Natural killer cell treated with Interleukin-12 subunit alpha and Interleukin-12 subunit beta and Interleukin-15 and Interleukin-18, amount 100 ng/mL, for 72 hours (primary cell): ENCODE data around the gene SGMS1. TPM values are rescaled to one million over a fixed set of nuclear protein-coding genes. Genes with fewer than 3 reads are reported as not detected.
"Not testable (repeated sequence)": the region's sequence is repeated elsewhere in the genome, so short reads cannot be mapped to it uniquely, and the experiment has no call there.

Experiments used
- ATAC-seq, 2 donors: fragments of 150-1000 bp; cut with Tn5 transposase in 1 of 2; sonication (Bioruptor Pico), chemical (Tn5 transposase) in 1 of 2; 2 replicates each; pipeline ENCODE4 v1.10.0; 2021
- DNase-seq: peaks from one replicate; pipeline ENCODE4 v3.0.0; 2022; ENCODE audit warnings: low spot score
- H3K27ac Mint-ChIP-seq, 2 donors: 1 replicate in 1 of 2; 2 replicates in 1 of 2; pipeline ENCODE4 v1.8.0; 2022; ENCODE audit warnings: mixed read lengths in 2 of 2, mild to moderate bottlenecking in 1 of 2, moderate library complexity in 1 of 2
- H3K27me3 Mint-ChIP-seq, 2 donors: 1 replicate in 1 of 2; 2 replicates in 1 of 2; pipeline ENCODE4 v1.8.0; 2022; ENCODE audit warnings: mixed read lengths in 2 of 2
- H3K36me3 Mint-ChIP-seq: one replicate; pipeline ENCODE4 v1.8.0; 2022; ENCODE audit warnings: mixed read lengths
- H3K4me1 Mint-ChIP-seq, 2 donors: 1 replicate in 1 of 2; 2 replicates in 1 of 2; pipeline ENCODE4 v1.8.0; 2022; ENCODE audit warnings: low read depth in 2 of 2, mixed read lengths in 2 of 2, mild to moderate bottlenecking in 1 of 2
- H3K4me3 Mint-ChIP-seq: one replicate; pipeline ENCODE4 v1.8.0; 2022; ENCODE audit warnings: mixed read lengths
- H3K9me3 Mint-ChIP-seq: 2 replicates; pipeline ENCODE4 v1.8.0; 2022; ENCODE audit warnings: mixed read lengths
- total RNA-seq, 2 donors: library from RNA; stranded (reverse); gene quantifications; one replicate each; pipeline ENCODE4 v1.2.3, GENCODE V29; 2022

The SGMS1 gene
- total RNA-seq, 2 donors from 2014 or later, result 31.6 to 49.0 TPM

- Mint-ChIP-seq H3K4me3 (no peak overlapping the region), H3K27me3 (no peaks in the 10 kb centered on the region), H3K9me3 (no peaks in the 10 kb centered on the region), H3K27ac (peak overlapping the region in 1 of 2 donors; percentile 28), H3K4me1 (peaks cover 19 to 28% of the 10 kb centered on the region in 2 donors), H3K36me3 (no peaks in the 10 kb centered on the region)
- DNase-seq (no peak), ATAC-seq (no peak)
Measured at GRCh38 chr10:50362547-50363125, 261.1 kb downstream of the SGMS1 start.

- ATAC-seq (no peak), DNase-seq (no peak)
- no peak overlapping the region for H3K27ac Mint-ChIP-seq
- H3K36me3 Mint-ChIP-seq, result no peaks in the 10 kb centered on the region
- no peak overlapping the region for H3K4me3 Mint-ChIP-seq
- peaks cover 17 to 28% of the 10 kb centered on the region in 2 donors for H3K4me1 Mint-ChIP-seq
- H3K27me3 Mint-ChIP-seq, result no peaks in the 10 kb centered on the region
- H3K9me3 Mint-ChIP-seq, result no peaks in the 10 kb centered on the region
Measured at GRCh38 chr10:50361946-50362345, 261.8 kb downstream of the SGMS1 start.

DNA sequence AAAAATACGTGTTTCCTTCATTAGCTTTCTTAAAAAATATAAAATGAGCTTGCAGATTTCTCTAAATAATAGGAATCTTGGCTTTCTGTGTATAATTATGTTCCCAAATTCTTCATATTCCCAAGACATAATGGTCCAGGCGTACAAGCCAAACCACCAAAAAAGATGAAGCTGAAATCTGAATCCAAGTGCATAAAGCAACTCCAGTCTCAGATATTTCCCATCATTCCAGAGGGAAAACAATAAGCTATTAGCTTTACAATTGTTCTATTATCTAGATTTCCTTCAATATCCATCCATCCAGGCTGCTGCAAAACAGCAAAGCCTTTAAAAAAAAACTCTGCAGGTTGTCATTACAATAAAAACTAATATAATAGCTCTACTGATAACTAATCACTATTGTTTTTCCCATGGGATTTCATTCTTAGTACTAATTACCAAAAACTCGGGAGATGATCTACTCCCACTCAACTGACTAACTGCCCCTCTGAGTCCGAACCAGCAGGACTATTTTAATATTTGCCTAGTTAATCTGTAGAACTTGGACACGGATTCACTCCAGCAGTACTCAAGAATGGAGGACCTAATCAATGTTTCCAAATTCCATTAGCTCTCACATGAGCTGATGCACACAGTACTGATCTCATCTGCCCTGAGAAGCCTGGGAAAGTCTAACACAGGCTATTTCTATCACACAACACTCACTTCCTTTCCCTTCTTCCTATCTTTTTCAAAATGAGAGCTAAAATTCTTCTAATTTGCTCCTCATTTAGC lies 263.5 kb downstream of the SGMS1 start:
- Mint-ChIP-seq H3K27ac (no peak overlapping the region), H3K27me3 (no peaks in the 10 kb centered on the region), H3K36me3 (no peaks in the 10 kb centered on the region), H3K9me3 (no peaks in the 10 kb centered on the region), H3K4me3 (no peak overlapping the region), H3K4me1 (peaks cover 15 to 28% of the 10 kb centered on the region in 2 donors)
- DNase-seq (no peak), ATAC-seq (no peak)

DNA sequence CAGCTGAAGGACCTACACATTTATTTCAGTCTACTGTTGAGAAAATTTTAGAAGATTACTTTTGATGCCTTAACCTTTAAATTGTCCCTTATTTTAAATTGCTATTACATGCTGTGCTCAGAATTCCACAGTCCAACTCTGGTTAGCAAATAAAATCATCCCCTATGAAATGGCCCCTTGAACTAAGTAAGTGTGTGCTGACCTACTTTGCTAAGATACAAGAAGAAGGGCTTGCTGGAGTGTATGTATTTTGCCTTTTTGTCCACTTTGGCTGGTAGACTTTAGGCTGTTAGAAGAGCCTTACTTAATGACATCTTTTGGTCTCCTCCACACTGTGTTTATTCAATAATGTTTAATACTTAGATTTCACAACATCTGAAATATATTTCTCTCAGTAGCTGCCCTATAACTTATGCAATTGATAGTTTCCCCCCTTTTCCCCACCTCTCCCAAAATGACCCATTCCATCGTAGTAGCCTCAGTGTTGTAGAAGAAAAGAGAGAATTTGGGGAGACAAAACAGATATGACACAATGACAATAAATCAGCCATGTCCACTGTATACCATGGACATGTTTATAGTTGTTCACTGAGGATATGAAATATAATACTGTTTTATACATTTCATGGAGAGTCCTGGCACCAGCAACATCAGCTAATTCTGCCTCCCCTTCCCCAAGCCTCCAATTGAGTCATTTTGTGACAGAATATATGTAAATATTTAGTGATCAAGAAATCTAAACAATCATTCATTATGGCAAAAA lies 264.6 kb downstream of the SGMS1 start:
- Mint-ChIP-seq H3K27me3 (no peaks in the 10 kb centered on the region), H3K36me3 (no peaks in the 10 kb centered on the region), H3K9me3 (no peaks in the 10 kb centered on the region), H3K4me1 (peaks cover 9 to 23% of the 10 kb centered on the region in 2 donors), H3K4me3 (no peak overlapping the region), H3K27ac (no peak overlapping the region)
- ATAC-seq, result no peak
- DNase-seq, result no peak

DNA sequence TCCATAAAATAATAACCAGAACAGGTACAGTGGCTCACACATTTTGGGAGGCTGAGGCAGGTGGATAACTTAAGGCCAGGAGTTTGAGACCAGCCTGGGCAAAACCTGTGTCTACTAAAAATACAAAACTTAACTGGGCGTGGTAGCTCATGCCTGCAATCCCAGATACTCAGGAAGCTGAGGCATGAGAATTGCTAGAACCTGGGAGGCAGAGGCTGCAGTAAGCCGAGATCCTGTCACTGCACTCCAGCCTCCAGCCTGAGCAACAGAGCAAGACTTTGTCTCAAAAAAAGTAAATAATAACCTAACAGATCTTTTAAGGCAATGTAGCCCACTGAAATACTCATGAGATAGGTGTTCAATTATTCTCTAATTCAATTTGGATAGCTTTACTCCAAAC lies 265.3 kb downstream of the SGMS1 start:
- H3K9me3 Mint-ChIP-seq, result no peaks in the 10 kb centered on the region
- H3K27me3 Mint-ChIP-seq, result no peaks in the 10 kb centered on the region
- DNase-seq (no peak), ATAC-seq (no peak)
- H3K4me3 Mint-ChIP-seq, result no peak overlapping the region
- H3K36me3 Mint-ChIP-seq, result no peaks in the 10 kb centered on the region
- peaks cover 9 to 19% of the 10 kb centered on the region in 2 donors for H3K4me1 Mint-ChIP-seq
- no peak overlapping the region for H3K27ac Mint-ChIP-seq

GRCh38 chr10:50356481-50356832 lies 267.3 kb downstream of the SGMS1 start:
- H3K27me3 Mint-ChIP-seq, H3K4me3 Mint-ChIP-seq, H3K9me3 Mint-ChIP-seq, DNase-seq, H3K36me3 Mint-ChIP-seq, H3K4me1 Mint-ChIP-seq, ATAC-seq, H3K27ac Mint-ChIP-seq: not testable (repeated sequence)

DNA sequence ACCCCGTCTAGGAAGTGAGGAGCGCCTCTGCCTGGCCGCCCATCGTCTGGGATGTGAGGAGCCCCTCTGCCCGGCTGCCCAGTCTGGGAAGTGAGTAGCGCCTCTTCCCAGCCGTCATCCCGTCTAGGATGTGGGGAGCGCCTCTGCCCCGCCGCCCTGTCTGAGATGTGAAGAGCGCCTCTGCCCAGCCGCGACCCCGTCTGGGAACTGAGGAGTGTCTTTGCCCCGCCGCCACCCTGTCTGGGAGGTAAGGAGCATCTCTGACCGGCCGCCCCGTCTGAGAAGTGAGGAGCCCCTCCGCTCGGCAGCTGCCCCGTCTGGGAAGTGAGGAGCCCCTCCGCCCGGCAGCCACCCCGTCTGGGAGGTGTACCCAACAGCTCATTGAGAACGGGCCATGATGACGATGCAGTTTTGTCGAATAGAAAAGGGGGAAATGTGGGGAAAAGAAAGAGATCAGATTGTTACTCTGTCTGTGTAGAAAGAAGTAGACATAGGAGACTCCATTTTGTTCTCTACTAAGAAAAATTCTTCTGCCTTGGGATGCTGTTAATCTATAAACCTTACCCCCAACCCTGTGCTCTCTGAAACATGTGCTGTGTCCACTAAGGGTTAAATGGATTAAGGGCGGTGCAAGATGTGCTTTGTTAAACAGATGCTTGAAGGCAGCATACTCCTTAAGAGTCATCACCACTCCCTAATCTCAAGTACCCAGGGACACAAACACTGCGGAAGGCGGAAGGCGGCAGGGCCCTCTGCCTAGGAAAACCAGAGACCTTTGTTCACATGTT lies 267.9 kb downstream of the SGMS1 start:
- ATAC-seq, H3K9me3 Mint-ChIP-seq, H3K27me3 Mint-ChIP-seq: not testable (repeated sequence)

GRCh38 chr10:50351483-50352146 lies 272.1 kb downstream of the SGMS1 start:
- H3K36me3 Mint-ChIP-seq, result peaks cover 25% of the 10 kb centered on the region

More for the DNA sequence above, 267.9 kb downstream of the SGMS1 start:
- not testable (repeated sequence) for H3K36me3 Mint-ChIP-seq, H3K4me1 Mint-ChIP-seq, H3K4me3 Mint-ChIP-seq, H3K27ac Mint-ChIP-seq, DNase-seq

GRCh38 chr10:50350366-50350765 lies 273.4 kb downstream of the SGMS1 start:
- DNase-seq (no peak), ATAC-seq (no peak)
- peaks cover 30 to 38% of the 10 kb centered on the region in 2 donors for H3K4me1 Mint-ChIP-seq
- no peaks in the 10 kb centered on the region for H3K27me3 Mint-ChIP-seq
- H3K9me3 Mint-ChIP-seq, result peaks cover 7% of the 10 kb centered on the region
- peaks cover 25% of the 10 kb centered on the region for H3K36me3 Mint-ChIP-seq
- H3K4me3 Mint-ChIP-seq, result no peak overlapping the region
- H3K27ac Mint-ChIP-seq, result no peak overlapping the region

More at GRCh38 chr10:50351483-50352146, 272.1 kb downstream of the SGMS1 start:
- Mint-ChIP-seq H3K27me3 (no peaks in the 10 kb centered on the region), H3K27ac (no peak overlapping the region), H3K9me3 (peaks cover 7% of the 10 kb centered on the region), H3K4me3 (no peak overlapping the region), H3K4me1 (peaks cover 30 to 35% of the 10 kb centered on the region in 2 donors)
- DNase-seq, result no peak
- ATAC-seq, result no peak

DNA sequence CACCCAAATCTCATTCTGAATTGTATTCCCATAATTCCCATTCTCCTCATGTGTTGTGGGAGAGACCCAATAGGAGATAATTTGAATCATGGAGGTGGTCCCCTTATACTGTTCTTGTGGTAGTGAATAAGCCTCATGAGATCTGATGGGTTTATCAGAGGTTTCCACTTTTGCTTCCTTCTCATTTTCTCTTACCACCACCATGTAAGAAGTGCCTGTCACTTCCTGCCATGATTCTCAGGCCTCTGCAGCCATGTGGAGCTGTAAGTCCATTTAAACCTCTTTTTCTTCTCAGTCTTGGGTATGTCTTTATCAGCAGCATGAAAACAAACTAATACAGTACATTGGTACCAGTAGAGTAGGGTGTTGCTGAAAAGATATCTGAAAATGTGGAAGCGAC lies 274.2 kb downstream of the SGMS1 start:
- H3K9me3 Mint-ChIP-seq, result peaks cover 7% of the 10 kb centered on the region
- peaks cover 25% of the 10 kb centered on the region for H3K36me3 Mint-ChIP-seq
- H3K27me3 Mint-ChIP-seq, result no peaks in the 10 kb centered on the region
- DNase-seq, result no peak
- H3K4me1 Mint-ChIP-seq, result peaks cover 30 to 38% of the 10 kb centered on the region in 2 donors
- H3K27ac Mint-ChIP-seq, result peak overlapping the region; percentile 18 to 40
- peak overlapping the region; percentile 5 for H3K4me3 Mint-ChIP-seq
- ATAC-seq, result no peak

DNA sequence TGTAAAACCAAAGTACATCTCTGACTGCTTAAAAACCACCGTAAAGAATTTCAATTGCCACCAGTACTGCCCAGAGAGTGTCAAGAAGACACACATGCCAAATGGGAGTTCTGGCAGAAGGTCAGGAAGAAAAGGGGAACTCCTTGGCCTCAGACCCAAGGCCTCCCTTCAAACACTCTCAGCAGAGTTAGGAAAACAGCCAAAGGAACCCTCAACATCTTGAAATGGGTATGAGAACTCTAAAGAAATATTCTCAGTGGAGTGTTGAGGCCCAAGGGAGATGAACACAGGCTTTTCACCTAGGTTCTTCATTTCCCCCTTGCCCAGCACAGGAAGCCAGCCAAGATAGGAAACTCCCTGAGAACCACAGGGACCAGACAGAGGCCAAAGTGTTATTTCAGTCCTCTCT lies 276.4 kb downstream of the SGMS1 start:
- H3K27ac Mint-ChIP-seq, result peak overlapping the region; percentile 61 to 86
- H3K4me1 Mint-ChIP-seq, result peaks cover 30 to 38% of the 10 kb centered on the region in 2 donors
- H3K36me3 Mint-ChIP-seq, result peaks cover 25% of the 10 kb centered on the region
- DNase-seq, result peak; percentile 67
- ATAC-seq, result peak; percentile 84 to 93
- peaks cover 7% of the 10 kb centered on the region for H3K9me3 Mint-ChIP-seq
- H3K27me3 Mint-ChIP-seq, result no peaks in the 10 kb centered on the region
- H3K4me3 Mint-ChIP-seq, result peak overlapping the region; percentile 56

- ATAC-seq (no peak), DNase-seq (no peak)
- Mint-ChIP-seq H3K4me3 (peak overlapping the region; percentile 56), H3K9me3 (peaks cover 7% of the 10 kb centered on the region), H3K36me3 (peaks cover 25% of the 10 kb centered on the region), H3K4me1 (peaks cover 30 to 38% of the 10 kb centered on the region in 2 donors), H3K27ac (peak overlapping the region; percentile 61 to 86), H3K27me3 (no peaks in the 10 kb centered on the region)
Measured at GRCh38 chr10:50346942-50347341, 276.8 kb downstream of the SGMS1 start.

DNA sequence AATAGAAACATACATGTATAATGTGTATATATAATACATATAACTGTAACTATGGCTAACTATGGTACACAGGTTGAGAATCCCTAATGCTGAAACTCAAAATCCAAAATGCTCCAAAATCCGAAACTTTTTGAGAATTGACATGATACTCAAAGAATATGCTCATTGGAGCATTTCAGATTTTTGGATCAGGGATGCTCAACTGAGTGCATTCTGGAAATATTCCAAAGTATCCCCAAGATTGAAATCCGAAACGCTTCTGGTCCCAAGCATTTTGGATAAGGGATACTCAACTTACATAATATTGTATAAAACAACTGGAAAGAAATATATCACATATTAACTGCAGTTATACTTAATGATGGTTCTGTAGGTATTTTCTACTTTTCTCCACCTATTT lies 278.2 kb downstream of the SGMS1 start:
- Mint-ChIP-seq H3K36me3 (peaks cover 21% of the 10 kb centered on the region), H3K9me3 (peaks cover 7% of the 10 kb centered on the region), H3K27me3 (no peaks in the 10 kb centered on the region), H3K27ac (no peak overlapping the region), H3K4me3 (no peak overlapping the region), H3K4me1 (peaks cover 30 to 34% of the 10 kb centered on the region in 2 donors)
- DNase-seq (no peak), ATAC-seq (no peak)
